ENCODE data around the gene UNC5C. TPM values are rescaled to one million over a fixed set of nuclear protein-coding genes. Genes with fewer than 3 reads are reported as not detected.

Gene UNC5C
- total and polyA plus RNA-seq, 10 of the 15 experiments (the other 5 are each of a cell fraction or from before 2014, with no cell fraction given): 0.02 to 2.0 (median 0.15) TPM; not detected in 1

DNA sequence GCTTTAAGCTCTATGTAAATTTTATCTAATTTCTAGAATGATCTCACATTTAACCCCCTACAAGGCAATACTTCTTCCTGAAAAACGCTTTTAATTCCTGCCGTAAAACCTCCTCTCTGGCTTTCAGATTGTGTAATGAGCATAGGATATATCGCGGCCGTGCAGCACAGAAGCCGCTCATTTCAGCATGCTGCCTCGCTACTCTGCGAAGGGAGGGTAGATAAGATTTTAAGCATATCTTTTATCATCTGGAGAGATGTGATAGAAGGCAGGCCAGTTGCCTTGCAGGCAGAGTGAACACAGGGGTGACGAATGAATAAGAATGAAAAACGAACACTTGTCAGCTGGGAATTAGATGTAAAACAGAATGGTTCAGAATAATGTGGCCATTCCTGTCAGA lies 265.5 kb downstream of the UNC5C start:
- in situ Hi-C loops (cut with MboI): no loop called here
- POLR2A ChIA-PET: no interaction called here
- H3K4me1 ChIP-seq (ENCODE audit: control insufficient read depth, insufficient read depth, low read length): no peaks in the 10 kb centered on the region

More for the DNA sequence above, 265.5 kb downstream of the UNC5C start:
- Histone ChIP-seq H3K79me2 (ENCODE audit: control insufficient read depth, insufficient read depth, low read length) (no peaks in the 10 kb centered on the region), H3K9me3 (replicated peaks; ENCODE audit: control insufficient read depth, insufficient read depth, low read length) (no peaks in the 10 kb centered on the region), H3K4me2 (ENCODE audit: control insufficient read depth, insufficient read depth) (no peak overlapping the region), H2AFZ (ENCODE audit: control insufficient read depth, low read depth, low read length) (no peak overlapping the region), H3K9ac (ENCODE audit: control insufficient read depth, insufficient read depth, low read length) (no peak overlapping the region), H4K20me1 (ENCODE audit: control insufficient read depth, insufficient read depth) (no peaks in the 10 kb centered on the region), H3K4me3 (no peak overlapping the region), H3K27me3 (replicated peaks in 1 of 2; ENCODE audit: control insufficient read depth in 2 of 2, insufficient read depth in 2 of 2, low read length in 1 of 2) (no peaks in the 10 kb centered on the region), H3K36me3 (ENCODE audit: control insufficient read depth in 2 of 2, insufficient read depth in 2 of 2, low read length in 1 of 2) (no peaks in the 10 kb centered on the region), H3K27ac (ENCODE audit: control insufficient read depth, insufficient read depth) (no peak overlapping the region)
- FAIRE-seq: no peak
- no TSS peak for BruUV-seq (replicated peaks)
- 52% methylated on average over 10 of the region's 10 CpGs for WGBS (ENCODE audit: insufficient coverage, insufficient replicate concordance, low lambda C conversion rate, missing lambda C conversion rate)
- DNase-seq (ENCODE audit: low read depth, low spot score): no peak
- ChIA-PET SMC1A (ENCODE audit: uncharacterized antibody, unreplicated experiment) (no interaction called here), RAD21 (ENCODE audit: unreplicated experiment) (no interaction called here), CTCF (no interaction called here)
- TF ChIP-seq SREBF1 (IDR thresholded peaks at IDR 0.05; ENCODE audit: low read length) (no peak), IRF4 (IDR thresholded peaks at IDR 0.05; ENCODE audit: low read depth, low read length) (no peak), DPF2 (IDR thresholded peaks at IDR 0.05) (no peak), ZNF274 (IDR thresholded peaks at IDR 0.05; ENCODE audit: insufficient read depth, insufficient read length) (no peak), EED (IDR thresholded peaks at IDR 0.05; ENCODE audit: low read depth) (no peak), BHLHE40 (IDR thresholded peaks at IDR 0.05; ENCODE audit: borderline replicate concordance in 1 of 2, low read depth in 2 of 2, low read length in 1 of 2) (no peak), BACH1 (IDR thresholded peaks at IDR 0.05; ENCODE audit: borderline replicate concordance) (no peak), MYC (IDR thresholded peaks at IDR 0.05; ENCODE audit: insufficient read depth, insufficient read length, insufficient replicate concordance, low read length, severe bottlenecking) (no peak), ZNF217 (IDR thresholded peaks at IDR 0.05) (no peak), SMARCA5 (IDR thresholded peaks at IDR 0.05) (no peak), RCOR1 (conservative IDR thresholded peaks at IDR 0.05; ENCODE audit: low read depth, low read length) (no peak), ETV6 (conservative IDR thresholded peaks at IDR 0.05 in 1 of 2, IDR thresholded peaks at IDR 0.05 in 1 of 2; ENCODE audit: borderline replicate concordance in 1 of 2, low read depth in 1 of 2) (no peak), CREM (IDR thresholded peaks at IDR 0.05; ENCODE audit: low read depth) (no peak), CREB1 (IDR thresholded peaks at IDR 0.05; ENCODE audit: low read depth) (no peak), NRF1 (conservative IDR thresholded peaks at IDR 0.05; ENCODE audit: low read depth, low read length) (no peak)
- TF ChIP-seq, protein P1, sequence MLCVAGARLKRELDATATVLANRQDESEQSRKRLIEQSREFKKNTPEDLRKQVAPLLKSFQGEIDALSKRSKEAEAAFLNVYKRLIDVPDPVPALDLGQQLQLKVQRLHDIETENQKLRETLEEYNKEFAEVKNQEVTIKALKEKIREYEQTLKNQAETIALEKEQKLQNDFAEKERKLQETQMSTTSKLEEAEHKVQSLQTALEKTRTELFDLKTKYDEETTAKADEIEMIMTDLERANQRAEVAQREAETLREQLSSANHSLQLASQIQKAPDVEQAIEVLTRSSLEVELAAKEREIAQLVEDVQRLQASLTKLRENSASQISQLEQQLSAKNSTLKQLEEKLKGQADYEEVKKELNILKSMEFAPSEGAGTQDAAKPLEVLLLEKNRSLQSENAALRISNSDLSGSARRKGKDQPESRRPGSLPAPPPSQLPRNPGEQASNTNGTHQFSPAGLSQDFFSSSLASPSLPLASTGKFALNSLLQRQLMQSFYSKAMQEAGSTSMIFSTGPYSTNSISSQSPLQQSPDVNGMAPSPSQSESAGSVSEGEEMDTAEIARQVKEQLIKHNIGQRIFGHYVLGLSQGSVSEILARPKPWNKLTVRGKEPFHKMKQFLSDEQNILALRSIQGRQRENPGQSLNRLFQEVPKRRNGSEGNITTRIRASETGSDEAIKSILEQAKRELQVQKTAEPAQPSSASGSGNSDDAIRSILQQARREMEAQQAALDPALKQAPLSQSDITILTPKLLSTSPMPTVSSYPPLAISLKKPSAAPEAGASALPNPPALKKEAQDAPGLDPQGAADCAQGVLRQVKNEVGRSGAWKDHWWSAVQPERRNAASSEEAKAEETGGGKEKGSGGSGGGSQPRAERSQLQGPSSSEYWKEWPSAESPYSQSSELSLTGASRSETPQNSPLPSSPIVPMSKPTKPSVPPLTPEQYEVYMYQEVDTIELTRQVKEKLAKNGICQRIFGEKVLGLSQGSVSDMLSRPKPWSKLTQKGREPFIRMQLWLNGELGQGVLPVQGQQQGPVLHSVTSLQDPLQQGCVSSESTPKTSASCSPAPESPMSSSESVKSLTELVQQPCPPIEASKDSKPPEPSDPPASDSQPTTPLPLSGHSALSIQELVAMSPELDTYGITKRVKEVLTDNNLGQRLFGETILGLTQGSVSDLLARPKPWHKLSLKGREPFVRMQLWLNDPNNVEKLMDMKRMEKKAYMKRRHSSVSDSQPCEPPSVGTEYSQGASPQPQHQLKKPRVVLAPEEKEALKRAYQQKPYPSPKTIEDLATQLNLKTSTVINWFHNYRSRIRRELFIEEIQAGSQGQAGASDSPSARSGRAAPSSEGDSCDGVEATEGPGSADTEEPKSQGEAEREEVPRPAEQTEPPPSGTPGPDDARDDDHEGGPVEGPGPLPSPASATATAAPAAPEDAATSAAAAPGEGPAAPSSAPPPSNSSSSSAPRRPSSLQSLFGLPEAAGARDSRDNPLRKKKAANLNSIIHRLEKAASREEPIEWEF (IDR thresholded peaks at IDR 0.05; ENCODE audit: insufficient replicate concordance, low read depth, low read length): no peak
- TF ChIP-seq, protein P2, sequence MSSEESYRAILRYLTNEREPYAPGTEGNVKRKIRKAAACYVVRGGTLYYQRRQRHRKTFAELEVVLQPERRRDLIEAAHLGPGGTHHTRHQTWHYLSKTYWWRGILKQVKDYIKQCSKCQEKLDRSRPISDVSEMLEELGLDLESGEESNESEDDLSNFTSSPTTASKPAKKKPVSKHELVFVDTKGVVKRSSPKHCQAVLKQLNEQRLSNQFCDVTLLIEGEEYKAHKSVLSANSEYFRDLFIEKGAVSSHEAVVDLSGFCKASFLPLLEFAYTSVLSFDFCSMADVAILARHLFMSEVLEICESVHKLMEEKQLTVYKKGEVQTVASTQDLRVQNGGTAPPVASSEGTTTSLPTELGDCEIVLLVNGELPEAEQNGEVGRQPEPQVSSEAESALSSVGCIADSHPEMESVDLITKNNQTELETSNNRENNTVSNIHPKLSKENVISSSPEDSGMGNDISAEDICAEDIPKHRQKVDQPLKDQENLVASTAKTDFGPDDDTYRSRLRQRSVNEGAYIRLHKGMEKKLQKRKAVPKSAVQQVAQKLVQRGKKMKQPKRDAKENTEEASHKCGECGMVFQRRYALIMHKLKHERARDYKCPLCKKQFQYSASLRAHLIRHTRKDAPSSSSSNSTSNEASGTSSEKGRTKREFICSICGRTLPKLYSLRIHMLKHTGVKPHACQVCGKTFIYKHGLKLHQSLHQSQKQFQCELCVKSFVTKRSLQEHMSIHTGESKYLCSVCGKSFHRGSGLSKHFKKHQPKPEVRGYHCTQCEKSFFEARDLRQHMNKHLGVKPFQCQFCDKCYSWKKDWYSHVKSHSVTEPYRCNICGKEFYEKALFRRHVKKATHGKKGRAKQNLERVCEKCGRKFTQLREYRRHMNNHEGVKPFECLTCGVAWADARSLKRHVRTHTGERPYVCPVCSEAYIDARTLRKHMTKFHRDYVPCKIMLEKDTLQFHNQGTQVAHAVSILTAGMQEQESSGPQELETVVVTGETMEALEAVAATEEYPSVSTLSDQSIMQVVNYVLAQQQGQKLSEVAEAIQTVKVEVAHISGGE (CRISPR knock-in tag; IDR thresholded peaks at IDR 0.05): no peak
- TF ChIP-seq, protein P3, sequence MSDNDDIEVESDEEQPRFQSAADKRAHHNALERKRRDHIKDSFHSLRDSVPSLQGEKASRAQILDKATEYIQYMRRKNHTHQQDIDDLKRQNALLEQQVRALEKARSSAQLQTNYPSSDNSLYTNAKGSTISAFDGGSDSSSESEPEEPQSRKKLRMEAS (IDR thresholded peaks at IDR 0.05; ENCODE audit: low read depth, low read length): no peak
- intact Hi-C loops (cut with micrococcal nuclease; ENCODE audit: unreplicated experiment): no loop called here
- ATAC-seq: no peak

All from GM12878 (cell line).